EH (cell line): ENCODE data around the gene SLC24A3.

Experiments
- DNase-seq: peaks from one replicate; pipeline ENCODE4 v3.0.0-alpha.2; 2015; ENCODE audit warnings: low read depth

SLC24A3 gene

DNA sequence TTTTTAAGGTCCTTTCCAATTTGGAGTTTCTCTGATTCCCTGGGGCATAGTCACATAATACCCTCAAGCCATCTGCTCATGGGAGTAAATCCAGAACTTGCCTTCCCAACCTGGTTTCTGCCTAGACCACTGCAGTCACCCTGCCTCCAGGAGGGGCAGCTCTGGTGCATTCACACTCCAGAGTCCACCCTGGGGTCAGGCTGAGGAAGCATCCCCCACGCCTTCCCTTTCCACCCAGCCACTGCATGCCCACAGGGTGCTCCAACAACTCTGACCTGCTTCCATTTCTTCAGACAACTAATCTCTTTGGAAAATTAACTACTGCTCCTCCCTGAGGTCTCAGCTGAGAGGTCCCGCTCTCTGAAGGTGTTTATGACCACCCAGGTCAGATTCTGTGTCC is 334.2 kb downstream of the SLC24A3 start:
- DNase-seq: no peak

DNA sequence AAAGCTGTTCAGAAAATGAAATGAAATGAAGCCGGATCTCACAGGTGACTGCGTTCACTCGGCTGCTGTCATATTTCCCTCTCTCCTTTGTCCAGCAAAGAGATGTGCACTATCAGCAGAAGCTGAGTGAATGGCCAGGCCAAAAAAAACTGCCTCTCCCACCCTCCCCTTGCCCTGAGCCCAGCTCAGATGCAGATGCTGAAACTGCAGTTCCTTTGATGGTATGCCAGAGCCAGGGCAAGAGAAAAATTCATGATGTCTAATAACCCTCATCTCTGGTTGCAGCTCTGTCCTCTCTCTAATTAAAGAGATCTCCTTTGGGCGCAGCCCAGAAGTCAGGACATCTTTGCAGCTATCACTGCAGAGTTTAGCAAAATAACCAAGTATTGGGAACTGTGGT is 335.1 kb downstream of the SLC24A3 start:
- DNase-seq: no peak

DNA sequence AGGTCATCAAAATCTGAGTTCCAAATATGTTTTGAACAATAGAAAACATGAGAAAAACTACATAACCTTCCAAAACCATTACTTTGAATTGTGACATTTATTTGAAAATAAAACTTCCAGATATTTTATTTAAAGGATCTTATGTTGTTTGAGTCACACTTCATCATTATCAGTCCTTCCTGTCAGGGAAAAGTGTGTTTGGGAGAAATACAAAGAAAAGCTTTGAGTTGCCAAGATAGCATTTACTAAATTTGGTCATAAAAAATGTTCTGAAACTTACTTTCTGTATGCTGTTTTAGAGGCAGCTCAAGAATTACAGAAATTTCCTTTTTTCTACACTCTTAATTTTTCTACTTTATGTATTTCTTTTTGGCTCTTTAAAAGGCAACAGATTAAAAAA is 337.5 kb downstream of the SLC24A3 start:
- peak; percentile 25 for DNase-seq

DNA sequence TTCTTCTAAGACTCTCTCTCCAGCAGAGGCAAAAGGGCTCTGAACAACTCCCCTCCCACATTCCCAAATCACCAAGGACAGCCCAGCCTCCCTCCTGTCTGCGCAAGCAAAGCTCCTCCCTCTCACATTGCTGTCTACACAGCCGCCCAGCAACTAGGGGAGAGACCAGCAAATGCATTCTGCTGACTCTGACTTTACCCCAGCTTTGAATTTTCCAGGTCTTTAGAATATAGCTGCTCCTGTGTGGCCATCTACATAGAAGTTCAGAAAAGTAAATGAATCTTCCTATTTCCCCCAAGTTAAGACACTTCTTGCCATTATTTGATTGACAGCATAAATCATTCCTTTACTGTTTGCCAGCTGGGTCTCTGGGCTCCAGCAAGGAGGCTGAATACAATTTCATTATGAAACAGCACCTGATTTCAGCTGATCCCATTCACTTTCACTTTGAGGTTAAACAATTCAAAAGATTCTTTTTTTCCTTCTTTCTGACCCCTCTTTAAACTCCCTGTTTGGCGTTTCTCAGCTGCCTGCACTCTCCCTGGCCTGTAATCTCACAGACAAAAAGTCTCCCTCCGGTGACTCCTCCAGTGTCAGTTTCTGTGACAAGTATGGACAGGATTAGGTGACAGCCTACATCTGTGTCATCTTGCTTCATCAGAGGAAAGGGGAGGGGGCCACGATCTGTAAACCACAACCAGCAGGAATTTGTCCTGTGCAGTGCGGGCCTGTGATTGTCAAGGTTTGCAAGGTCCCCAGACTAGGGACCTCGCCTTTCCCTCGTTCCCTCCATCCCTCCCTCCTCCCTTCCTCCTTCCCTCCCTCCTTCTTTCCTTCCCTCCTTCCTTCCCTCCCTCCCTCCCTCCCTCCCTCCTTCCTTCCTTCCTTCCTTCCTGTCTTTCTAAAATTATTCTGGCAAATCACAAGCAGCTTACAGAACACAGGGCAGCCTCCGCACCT is 340.1 kb downstream of the SLC24A3 start:
- no peak for DNase-seq

DNA sequence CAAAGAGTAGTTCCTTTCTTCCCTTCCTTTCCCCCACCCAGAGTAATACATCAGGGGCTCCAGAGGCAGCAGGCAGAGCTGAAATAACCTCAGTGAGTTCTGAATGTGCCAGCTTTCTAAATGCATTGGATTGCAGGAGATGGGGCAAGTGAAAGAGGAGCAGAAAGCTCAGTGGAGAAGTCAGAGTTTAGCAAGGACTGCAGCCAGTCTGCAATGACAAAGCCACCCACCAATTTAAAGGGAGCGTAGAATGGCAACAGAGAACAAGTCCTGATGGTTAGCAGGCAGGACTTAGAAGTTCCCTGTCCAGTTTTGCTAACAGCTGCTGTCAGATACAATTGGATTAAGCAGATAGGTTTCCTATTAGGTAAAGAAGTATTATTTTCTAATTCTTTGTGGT is 342.2 kb downstream of the SLC24A3 start:
- no peak for DNase-seq

DNA sequence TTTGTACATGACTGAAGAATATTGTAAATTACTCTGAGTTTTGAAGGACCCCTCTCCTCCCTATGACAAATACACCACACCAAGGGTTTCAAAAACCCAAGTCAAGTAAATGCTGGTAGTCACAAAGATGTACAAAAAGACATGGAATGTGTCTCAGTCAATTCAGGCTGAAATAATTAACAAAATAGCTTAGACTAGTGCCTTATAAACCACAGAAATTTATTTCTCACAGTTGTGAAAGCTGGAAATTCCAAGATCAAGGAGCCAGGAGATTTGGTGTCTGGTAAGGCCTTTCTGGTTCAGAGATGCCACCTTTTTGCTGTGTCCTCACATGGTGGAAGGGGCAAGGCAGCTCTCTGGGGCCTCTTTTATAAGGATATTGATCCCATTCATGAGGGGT is 343.3 kb downstream of the SLC24A3 start:
- peak; percentile 24 for DNase-seq

DNA sequence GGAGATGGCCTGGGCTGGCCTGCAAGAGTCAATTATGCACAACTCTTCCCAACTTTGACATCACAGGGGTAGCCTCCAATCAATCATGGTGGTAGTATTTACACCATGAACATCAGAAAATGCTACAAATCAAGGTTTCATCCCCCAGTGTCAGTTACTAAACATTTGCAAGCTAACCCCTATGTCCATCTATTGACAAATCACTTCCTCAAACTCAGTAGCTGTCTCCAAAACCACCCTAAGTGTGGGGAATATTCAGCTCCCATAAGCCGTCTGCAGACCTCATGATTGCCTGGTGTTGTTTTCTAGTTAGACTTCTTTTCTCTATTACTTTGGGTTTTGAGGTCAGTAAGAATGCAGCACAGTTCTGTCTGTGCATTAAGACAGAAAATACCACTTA is 344.8 kb downstream of the SLC24A3 start:
- DNase-seq: peak; percentile 5

DNA sequence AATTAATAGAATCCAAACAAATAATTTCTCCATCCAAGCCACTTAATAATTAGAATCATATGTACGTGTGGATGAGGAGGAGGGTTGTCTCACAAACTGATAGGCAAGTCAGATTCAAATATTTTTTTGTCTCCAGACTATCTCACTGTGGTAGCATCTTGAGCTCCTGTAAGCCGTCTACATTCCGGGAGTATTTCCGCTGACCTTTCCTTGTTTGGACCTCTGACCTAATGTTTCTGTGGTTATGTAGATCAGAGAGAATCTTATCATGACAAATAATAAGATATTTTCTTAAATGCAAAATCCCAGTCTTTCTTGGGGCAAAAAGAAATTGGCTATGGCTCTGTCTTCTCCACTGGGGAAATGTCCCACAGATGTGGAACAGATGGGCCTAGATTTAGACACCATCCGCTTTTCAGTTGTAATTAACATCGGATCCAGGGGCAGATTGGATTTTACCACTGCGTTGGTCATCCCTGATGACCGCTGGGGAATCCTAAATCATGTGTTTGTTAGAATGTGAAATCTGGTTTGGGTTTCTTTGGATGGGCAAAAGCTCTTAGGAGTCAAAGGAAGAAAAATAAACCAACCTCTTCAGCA is 348.5 kb downstream of the SLC24A3 start:
- peak; percentile 68 for DNase-seq

DNA sequence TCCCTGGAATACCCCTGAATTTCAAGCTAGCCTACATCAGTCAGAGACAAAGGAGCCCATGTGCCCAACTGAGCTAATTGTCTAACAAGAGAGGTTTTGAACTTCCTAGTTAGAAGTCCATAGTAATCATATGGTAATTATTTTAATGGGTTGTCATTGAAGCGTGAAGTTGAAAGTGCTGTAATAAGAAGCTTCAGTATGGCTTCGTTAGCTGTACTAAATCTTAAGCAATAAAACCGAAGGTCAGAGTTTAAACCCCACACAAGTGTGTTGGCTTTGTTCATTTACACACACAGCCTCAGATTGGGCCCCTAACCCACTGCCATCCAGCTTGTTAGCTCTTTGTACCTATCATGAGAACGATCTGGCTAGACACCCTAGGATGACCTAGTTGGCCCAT is 350.0 kb downstream of the SLC24A3 start:
- DNase-seq: no peak

DNA sequence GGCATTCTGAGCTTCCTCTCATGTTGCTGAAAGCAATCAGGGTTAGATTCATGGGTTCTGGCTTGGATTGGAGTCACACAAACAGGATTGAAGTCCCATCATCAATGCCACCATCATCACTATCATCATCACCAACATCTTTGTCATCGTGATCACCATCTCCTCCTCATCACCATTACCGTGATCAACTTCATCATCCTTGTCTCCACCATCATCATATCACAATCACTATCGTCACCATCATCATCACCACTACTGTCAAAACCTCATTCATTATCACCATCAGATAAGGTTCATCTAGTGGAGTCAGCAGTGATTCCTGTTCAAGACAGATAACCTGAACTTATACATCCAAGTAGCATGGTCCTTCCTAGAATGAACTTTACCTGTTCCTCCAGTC is 351.8 kb downstream of the SLC24A3 start:
- DNase-seq: no peak

DNA sequence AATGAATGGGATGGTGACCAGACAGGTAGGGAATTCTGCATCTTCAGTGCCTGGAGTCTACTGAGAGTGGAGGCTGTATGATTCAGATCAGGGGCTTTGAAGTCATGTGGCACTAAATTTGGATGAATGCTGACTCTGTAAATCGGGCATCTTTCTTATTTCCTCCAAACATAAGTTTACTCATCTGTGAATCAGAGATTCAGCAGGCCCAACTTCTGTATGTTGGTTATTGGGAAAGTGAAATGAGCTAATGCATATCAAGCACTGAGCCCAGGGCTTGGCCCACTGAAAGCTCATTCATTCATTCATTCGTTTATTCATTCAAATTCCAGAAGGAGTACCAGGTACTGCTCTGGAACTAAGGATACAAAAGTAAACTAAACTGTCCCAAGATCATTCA is 353.3 kb downstream of the SLC24A3 start:
- peak; percentile 15 for DNase-seq

DNA sequence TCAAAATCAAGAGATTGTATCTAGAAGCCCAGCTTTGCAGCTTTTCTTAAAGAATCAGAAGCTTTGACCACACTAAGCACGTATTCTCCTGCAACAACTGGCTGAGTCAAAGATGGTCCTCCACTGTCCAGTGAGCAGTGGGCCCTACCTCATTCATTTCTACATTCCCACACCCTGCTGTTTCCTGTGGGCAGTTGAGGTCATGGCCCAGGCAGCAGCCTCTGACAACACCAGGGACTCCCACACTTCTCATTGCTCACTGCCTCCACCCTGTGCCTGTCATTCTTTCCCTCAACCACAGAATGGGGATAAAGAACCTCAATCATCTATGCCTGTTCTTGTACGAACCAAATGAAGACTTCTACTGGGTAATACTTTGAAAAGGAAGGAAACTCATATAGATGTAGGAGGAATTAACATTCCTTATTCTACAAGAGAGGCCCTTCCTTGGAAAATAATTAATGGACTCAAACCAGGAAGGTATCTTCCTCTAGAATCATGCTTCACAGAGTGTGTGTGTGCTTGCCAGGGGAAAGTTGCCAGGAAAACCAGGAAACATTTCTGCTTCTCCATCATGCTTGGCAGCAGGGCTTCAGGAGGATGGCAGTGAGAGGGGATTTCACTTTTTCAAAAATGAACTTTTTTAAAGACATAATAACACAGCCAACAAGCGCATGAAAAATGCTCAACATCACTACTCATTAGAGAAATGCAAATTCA is 353.9 kb downstream of the SLC24A3 start:
- peak; percentile 74 for DNase-seq

DNA sequence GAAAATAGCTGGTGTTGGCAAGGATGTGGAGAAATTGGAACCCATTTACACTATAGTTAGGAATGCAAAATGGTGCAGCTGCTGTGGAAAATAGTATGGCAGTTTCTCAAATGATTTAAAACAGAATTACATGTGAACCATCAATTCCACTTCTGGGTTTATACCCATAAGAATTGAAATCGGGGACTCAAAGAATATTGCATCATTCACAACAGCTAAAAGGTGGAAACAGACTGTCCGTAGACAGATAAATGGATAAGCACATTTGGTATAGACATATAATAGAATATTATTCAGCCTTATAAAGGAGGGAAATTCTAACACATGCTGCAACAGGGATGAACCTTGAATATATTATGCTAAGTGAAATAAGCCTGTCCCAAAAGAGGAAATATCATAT is 355.7 kb downstream of the SLC24A3 start:
- no peak for DNase-seq

DNA sequence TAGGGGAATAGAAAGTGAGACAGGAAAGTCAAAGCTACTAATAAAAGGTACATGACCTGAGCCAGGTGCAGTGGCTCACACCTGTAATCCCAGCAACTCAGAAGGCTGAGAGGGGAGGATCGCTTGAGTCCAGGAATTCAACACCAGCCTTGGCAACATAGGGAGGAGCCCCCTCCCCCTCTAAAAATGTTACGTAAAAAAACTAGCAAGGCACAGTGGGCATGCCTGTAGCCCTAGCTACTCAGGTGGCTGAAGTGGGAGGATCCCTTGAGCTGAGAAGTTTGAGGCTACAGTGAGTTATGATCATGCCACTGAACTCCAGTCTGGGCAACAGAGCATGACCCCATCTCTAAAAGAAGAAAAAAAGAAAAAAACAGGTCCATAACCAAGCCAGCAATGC is 359.6 kb downstream of the SLC24A3 start:
- no peak for DNase-seq

DNA sequence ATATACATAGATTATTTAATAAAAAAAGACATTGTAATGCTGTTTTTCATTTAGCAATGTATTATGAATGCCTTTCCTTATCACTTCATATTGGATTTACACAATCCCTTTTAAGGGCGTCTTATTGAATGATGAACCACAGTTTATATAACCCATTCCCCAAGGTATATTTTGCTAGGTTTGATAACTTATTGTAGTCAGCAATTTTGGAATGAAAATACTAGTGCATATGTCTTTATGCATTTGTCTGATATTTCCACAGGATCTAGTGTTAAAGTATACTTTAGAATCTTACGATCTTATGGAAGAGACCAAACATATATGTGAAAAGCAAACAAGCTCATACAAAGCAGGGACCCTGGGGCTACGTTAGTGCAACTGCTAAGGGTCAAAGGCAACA is 365.2 kb downstream of the SLC24A3 start:
- DNase-seq: no peak

DNA sequence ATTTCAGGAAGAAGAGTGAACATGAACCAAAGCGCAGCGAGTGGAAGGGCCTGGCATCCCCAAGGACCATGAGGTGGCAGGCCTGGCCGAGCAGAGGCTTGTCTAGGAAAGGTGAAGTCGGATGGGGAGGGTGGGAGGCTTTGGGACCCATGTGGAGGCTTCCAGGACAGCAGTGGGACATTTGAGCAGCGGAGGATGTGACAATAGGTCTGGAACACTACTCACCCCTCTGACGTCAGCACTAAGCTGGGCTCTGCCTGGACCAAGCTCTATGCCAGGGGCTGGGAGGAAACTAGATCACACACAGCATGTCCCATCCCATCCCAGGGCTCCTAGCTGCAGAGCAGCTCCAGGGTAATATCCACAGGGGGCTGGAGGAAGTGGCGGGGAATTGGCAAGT is 370.3 kb downstream of the SLC24A3 start:
- no peak for DNase-seq

DNA sequence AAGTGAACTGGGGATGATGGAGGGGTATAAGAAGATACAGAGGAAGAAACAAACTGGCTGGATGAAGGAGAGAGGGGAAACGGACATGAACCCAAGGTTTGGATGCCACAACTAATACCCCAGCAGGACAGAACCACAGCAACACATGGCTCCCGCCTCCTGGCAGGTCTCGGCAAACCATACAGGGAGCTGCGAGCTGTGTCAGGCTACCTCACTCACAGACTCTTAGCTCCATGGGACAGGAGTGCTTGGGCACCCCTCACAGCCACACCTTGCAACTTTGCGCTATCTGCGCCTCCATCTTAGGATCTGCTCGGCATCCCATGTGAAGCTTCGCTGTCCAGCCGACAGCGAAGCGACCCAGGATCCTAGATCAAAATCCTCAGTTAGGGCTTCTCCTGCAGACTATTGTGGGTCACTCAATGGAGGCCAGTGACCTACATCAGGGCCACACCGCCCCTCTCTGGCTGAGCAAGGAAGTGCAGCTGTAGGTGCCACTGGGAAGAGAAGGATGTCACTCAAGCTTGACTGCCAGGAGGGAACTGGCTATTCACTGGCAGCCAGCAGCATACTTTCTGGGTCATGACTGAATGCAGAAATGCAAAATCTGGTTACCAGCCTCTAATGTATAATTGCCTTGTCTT is 371.2 kb downstream of the SLC24A3 start:
- DNase-seq: peak; percentile 68

DNA sequence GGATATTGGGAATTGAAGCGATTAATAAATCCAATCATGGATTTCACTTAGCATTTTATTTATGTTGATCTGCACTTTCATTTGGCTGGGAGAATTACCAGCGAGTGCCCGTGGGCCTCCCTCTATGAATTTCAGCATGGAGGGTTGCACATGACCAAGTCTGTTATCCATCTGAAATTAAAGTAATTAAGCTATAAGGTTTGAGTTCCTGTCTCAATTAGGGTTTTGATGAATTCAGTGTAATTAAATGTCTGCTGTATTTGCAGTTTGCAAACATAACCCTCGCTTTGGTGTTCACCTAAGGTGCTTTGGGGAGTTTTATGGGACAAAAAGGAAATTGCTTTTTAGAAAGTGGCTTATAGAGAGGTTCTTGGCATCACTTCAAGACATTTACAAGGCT is 375.8 kb downstream of the SLC24A3 start:
- DNase-seq: no peak

DNA sequence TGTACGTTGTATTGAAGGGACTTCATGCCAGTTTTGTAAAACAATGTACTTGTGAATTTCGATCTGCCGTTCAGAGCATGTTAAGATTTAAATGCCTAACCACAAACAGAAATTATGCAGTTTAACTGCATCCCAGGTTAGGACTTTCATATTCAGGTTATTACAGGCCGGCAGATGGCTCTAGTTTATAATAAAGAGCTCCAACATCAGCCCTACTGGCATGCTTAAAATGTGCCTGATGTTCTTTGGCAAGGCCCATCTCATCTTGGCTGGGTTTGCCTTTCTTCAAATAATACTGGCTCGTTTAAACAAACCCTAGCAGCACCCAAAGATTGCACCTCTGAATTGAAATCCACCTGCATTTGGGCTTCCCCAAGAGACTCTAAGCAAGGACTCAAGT is 376.3 kb downstream of the SLC24A3 start:
- DNase-seq: peak; percentile 27

DNA sequence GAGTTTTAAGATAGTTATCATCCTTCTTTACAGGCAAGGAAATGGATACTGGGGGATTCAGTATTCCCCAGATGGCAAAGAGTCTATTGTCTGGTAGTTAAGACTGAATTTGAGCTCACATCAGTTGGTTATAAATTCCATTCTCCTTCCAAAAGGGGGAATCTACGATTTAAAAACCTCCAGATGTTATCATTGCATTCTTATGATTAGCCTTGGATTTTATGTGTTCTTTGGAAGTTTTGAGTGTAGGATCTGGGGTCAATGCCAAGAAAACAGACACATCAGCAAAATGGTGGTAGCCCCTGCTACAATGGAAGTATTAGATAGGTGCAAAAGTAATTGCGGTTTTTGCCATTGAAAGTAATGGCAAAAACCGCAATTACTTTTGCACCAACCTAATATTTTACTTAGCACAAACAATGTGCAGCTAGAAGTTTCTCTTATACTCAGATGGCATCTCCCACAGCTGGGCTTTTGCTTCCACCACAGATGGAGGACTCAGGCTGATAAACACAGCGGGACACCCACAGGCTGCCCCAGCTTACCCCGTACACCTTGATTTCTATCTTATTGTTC is 377.4 kb downstream of the SLC24A3 start:
- DNase-seq: peak; percentile 38

DNA sequence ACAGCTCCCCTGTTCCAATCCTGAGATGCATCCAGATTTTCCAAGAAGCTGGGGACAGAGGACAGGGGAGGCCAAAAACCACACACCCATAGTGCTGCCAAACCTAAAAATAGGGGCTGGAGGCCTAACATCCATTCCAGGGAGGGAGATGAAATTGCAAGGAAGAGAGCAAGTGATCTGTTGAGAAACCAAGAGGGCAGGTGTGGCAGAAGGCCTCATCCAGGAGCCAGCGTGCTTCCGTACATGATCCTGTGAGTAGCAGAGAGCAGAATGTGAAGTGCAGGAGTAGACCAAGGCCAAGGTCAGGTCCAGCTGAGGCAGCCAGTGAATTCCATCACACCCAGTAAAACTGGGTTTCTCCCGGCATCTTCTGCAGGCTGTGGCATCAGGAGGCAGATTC is 377.9 kb downstream of the SLC24A3 start:
- no peak for DNase-seq

DNA sequence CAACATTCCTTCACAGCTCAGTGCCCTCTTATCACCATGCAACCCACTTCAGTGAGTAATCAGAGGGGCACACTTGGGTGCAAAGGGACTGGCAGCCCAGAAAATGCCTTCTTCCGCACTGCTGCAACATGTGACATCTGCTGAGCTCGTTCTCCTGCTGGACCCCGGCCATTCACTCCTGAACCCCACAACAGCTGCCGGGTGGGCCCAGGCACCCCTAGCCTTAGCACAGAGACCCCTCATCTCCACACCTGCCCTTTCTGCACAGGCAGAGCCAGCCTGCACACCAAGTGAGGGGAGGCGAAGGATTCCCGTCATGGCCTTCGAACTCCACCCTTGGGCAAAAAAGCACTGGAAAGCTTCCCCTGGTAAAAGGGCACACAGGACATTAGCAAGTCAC is 381.3 kb downstream of the SLC24A3 start:
- DNase-seq: no peak
